Stimulated activated CD4-positive, alpha-beta T cell treated with anti-CD3 and anti-CD28 coated beads, Interleukin-4, amount 100 ng/mL, for 4 hours (primary cell): Measurements from ENCODE around the gene ATG16L2.
"Not testable (repeated sequence)": the region's sequence is repeated elsewhere in the genome, so short reads cannot be mapped to it uniquely, and the experiment has no call there.

ENCODE experiments used
- DNase-seq, 2 experiments: peaks; one replicate each; pipeline ENCODE4 v3.0.0-alpha.2; 2020

The ATG16L2 gene

GRCh38 chr11:72807021-72807693, 7.1 kb upstream of the ATG16L2 start:
- DNase-seq, result no peak

- no peak for DNase-seq
Measured at GRCh38 chr11:72807792-72808191, 6.4 kb upstream of the ATG16L2 start.

GRCh38 chr11:72808331-72808798, 5.8 kb upstream of the ATG16L2 start:
- no peak for DNase-seq

- not testable (repeated sequence) for DNase-seq
Measured at GRCh38 chr11:72811686-72812085, 2.5 kb upstream of the ATG16L2 start.

GRCh38 chr11:72812604-72812966, 1.6 kb upstream of the ATG16L2 start:
- DNase-seq, result no peak

GRCh38 chr11:72812967-72813739, 1.1 kb upstream of the ATG16L2 start:
- peak; percentile 60 to 64 for DNase-seq

- peak in 1 of 2 experiments; percentile 80 for DNase-seq
Measured at GRCh38 chr11:72813740-72814285, 398 bp upstream of the ATG16L2 start.

GRCh38 chr11:72815110-72815618, 953 bp downstream of the ATG16L2 start:
- DNase-seq, result no peak

GRCh38 chr11:72816404-72816990, 2.3 kb downstream of the ATG16L2 start:
- no peak for DNase-seq

GRCh38 chr11:72817966-72818365, 3.8 kb downstream of the ATG16L2 start:
- no peak for DNase-seq

GRCh38 chr11:72818971-72819370, 4.8 kb downstream of the ATG16L2 start:
- DNase-seq, result no peak

- DNase-seq, result no peak
Measured at GRCh38 chr11:72820439-72821139, 6.4 kb downstream of the ATG16L2 start.

- no peak for DNase-seq
Measured at GRCh38 chr11:72821221-72821919, 7.2 kb downstream of the ATG16L2 start.

GRCh38 chr11:72821920-72822799, 7.9 kb downstream of the ATG16L2 start:
- peak; percentile 76 to 80 for DNase-seq

GRCh38 chr11:72823105-72823804, 9.0 kb downstream of the ATG16L2 start:
- DNase-seq, result no peak

GRCh38 chr11:72824020-72824419, 9.8 kb downstream of the ATG16L2 start:
- no peak for DNase-seq

GRCh38 chr11:72824811-72825505, 10.7 kb downstream of the ATG16L2 start:
- DNase-seq, result no peak

GRCh38 chr11:72825661-72826060, 11.4 kb downstream of the ATG16L2 start:
- no peak for DNase-seq

- no peak for DNase-seq
Measured at GRCh38 chr11:72826191-72826941, 12.2 kb downstream of the ATG16L2 start.
